GM12878 (cell line): Measurements from ENCODE around the gene BLACAT1. TPM values are rescaled to one million over a fixed set of nuclear protein-coding genes. Genes with fewer than 3 reads are reported as not detected.

Source experiments
- ATAC-seq: fragments of 200-7000 bp; cut with Tn5 transposase; 3 replicates; pipeline ENCODE4 v1.9.1; 2020; ENCODE audit warnings: mild to moderate bottlenecking, moderate library complexity
- BruUV-seq: library from RNA; stranded (reverse); fragments of 400-500 nt; replicated peaks from 2 replicates; lab custom pipeline; 2021; lab: Mats Ljungman, UMichigan
- CTCF ChIA-PET: fragments of 300-600 bp; sonication (Branson Sonifier 250); formaldehyde crosslinking; extraction: SDS; loops from one replicate; lab custom pipeline; 2021; ENCODE audit warnings: inconsistent platforms; lab: Yijun Ruan, JAX
- POLR2A ChIA-PET: fragments of 350-600 bp; formaldehyde crosslinking; extraction: SDS; loops from one replicate; lab custom pipeline; 2021; ENCODE audit warnings: inconsistent platforms; lab: Charles Lee
- RAD21 ChIA-PET: fragments of 300-600 bp; sonication (Branson Sonifier 250); formaldehyde crosslinking; loops from one replicate; lab custom pipeline; 2023; ENCODE audit warnings: antibody characterized with exemption; ENCODE audit not compliant: unreplicated experiment; lab: Charles Lee
- SMC1A ChIA-PET: fragments of 300-600 bp; sonication (Branson Sonifier 250); formaldehyde crosslinking; loops from one replicate; lab custom pipeline; 2023; ENCODE audit not compliant: unreplicated experiment, uncharacterized antibody; lab: Charles Lee
- DNase-seq: peaks from one replicate; pipeline ENCODE4 v3.0.0-alpha.2; 2011; ENCODE audit warnings: low read depth, low spot score
- FAIRE-seq: peaks from 3 replicates; lab custom pipeline; 2011; peaks lifted over from hg19 to GRCh38; lab: Jason Lieb, UNC
- H2AFZ ChIP-seq: 2 replicates; pipeline ENCODE4 v1.6.0; 2011; ENCODE audit warnings: low read depth, low read length, control low read depth; ENCODE audit not compliant: control insufficient read depth
- H3K27ac ChIP-seq: 2 replicates; pipeline ENCODE4 v1.5.1; 2011; ENCODE audit warnings: control low read depth; ENCODE audit not compliant: control insufficient read depth, insufficient read depth
- H3K27me3 ChIP-seq, 2 experiments: replicated peaks in 1 of 2; 2 replicates each; pipeline versions ENCODE4 v1.6.0 to v1.6.1; 2011; ENCODE audit warnings: low read length in 1 of 2; ENCODE audit not compliant: control insufficient read depth in 2 of 2, insufficient read depth in 2 of 2
- H3K36me3 ChIP-seq, 2 experiments: 2 replicates each; pipeline ENCODE4 v1.5.1; 2011; ENCODE audit warnings: low read length in 1 of 2; ENCODE audit not compliant: control insufficient read depth in 2 of 2, insufficient read depth in 2 of 2
- H3K4me1 ChIP-seq: 2 replicates; pipeline ENCODE4 v1.6.1; 2011; ENCODE audit warnings: mild to moderate bottlenecking, low read length, moderate library complexity, mixed read lengths; ENCODE audit not compliant: control insufficient read depth, insufficient read depth
- H3K4me2 ChIP-seq: 2 replicates; pipeline ENCODE4 v1.6.0; 2011; ENCODE audit warnings: control low read depth; ENCODE audit not compliant: control insufficient read depth, insufficient read depth
- H3K4me3 ChIP-seq: fragments of 200-600 bp; sonication (generic); 2 replicates; pipeline ENCODE4 v1.5.1; 2016
- H3K79me2 ChIP-seq: 2 replicates; pipeline ENCODE4 v1.6.0; 2011; ENCODE audit warnings: low read length; ENCODE audit not compliant: control insufficient read depth, insufficient read depth
- H3K9ac ChIP-seq: 2 replicates; pipeline ENCODE4 v1.8.0; 2011; ENCODE audit warnings: low read length, control low read depth, mixed read lengths; ENCODE audit not compliant: control insufficient read depth, insufficient read depth
- H3K9me3 ChIP-seq: replicated peaks from 3 replicates; pipeline ENCODE4 v1.5.1; 2011; ENCODE audit warnings: mild to moderate bottlenecking, low read length; ENCODE audit not compliant: control insufficient read depth, insufficient read depth
- H4K20me1 ChIP-seq: 2 replicates; pipeline ENCODE4 v1.6.0; 2011; ENCODE audit not compliant: control insufficient read depth, insufficient read depth
- BMI1 ChIP-seq: fragments of 450-650 bp; IDR thresholded peaks from 2 replicates; pipeline ENCODE4 v1.6.1; 2016; ENCODE audit warnings: mild to moderate bottlenecking, moderate library complexity, borderline replicate concordance
- CHD1 ChIP-seq: IDR thresholded peaks from 2 replicates; pipeline ENCODE4 v1.6.1; 2012; ENCODE audit warnings: low read depth, low read length, improper control_type of control experiment
- FOXM1 ChIP-seq: IDR thresholded peaks from 2 replicates; pipeline ENCODE4 v1.6.1; 2012; ENCODE audit warnings: low read depth, mild to moderate bottlenecking, inconsistent platforms, low read length, moderate library complexity
- MEF2B ChIP-seq: fragments of 450-650 bp; IDR thresholded peaks from 2 replicates; pipeline ENCODE4 v1.6.1; 2018; ENCODE audit warnings: mild to moderate bottlenecking, moderate library complexity; ENCODE audit not compliant: partially characterized antibody, poor library complexity, severe bottlenecking
- MYB ChIP-seq: fragments of 150-350 bp; IDR thresholded peaks from 2 replicates; pipeline ENCODE4 v1.6.1; 2014; ENCODE audit warnings: mild to moderate bottlenecking, low read depth, low read length, borderline replicate concordance
- SMAD1 ChIP-seq: fragments of 450-650 bp; IDR thresholded peaks from 2 replicates; pipeline ENCODE4 v1.6.1; 2018; ENCODE audit warnings: mild to moderate bottlenecking, low read depth; ENCODE audit not compliant: partially characterized antibody
- SREBF2 ChIP-seq: IDR thresholded peaks from 2 replicates; pipeline ENCODE4 v1.6.1; 2012; ENCODE audit warnings: mild to moderate bottlenecking, low read length
- SRF ChIP-seq, 2 experiments: IDR thresholded peaks; 2 replicates each; pipeline ENCODE4 v1.6.1; 2011; ENCODE audit warnings: low read depth in 2 of 2, low read length in 2 of 2, mild to moderate bottlenecking in 1 of 2, moderate library complexity in 1 of 2
- STAT3 ChIP-seq: IDR thresholded peaks from 2 replicates; pipeline ENCODE4 v1.6.1; 2011; ENCODE audit warnings: low read depth, low read length, improper control_type of control experiment
- YBX1 ChIP-seq: fragments of 450-650 bp; IDR thresholded peaks from 2 replicates; pipeline ENCODE4 v1.6.1; 2016; ENCODE audit warnings: antibody characterized with exemption
- WGBS: methylation state at CpG from one replicate; pipeline ENCODE4 v1.1.6; 2016; ENCODE audit warnings: low lambda C conversion rate; ENCODE audit not compliant: insufficient replicate concordance, insufficient coverage; ENCODE audit errors: missing lambda C conversion rate; 5-methylcytosine and 5-hydroxymethylcytosine counted together
- in situ Hi-C: fragments of 300-500 bp; cut with MboI; formaldehyde crosslinking; loops from 9 replicates; pipeline ENCODE4 v1.14.3; 2018; ENCODE audit warnings: mixed read lengths
- intact Hi-C: fragments of 100-400 bp; cut with micrococcal nuclease; formaldehyde crosslinking; loops from one replicate; pipeline ENCODE4 v1.14.2; 2022; ENCODE audit not compliant: unreplicated experiment
- polyA plus RNA-seq, 11 experiments: library from polyadenylated mRNA; depleted of rRNA in 4 of 11; unstranded in 6 of 11; stranded (reverse) in 5 of 11; fragments of >200 nt; fragmentation: Nextera tagmentation in 4 of 11; fragmentation: Illumina TruSeq in 1 of 11; extraction: Ambion mirVana in 4 of 11; extraction: Trizol in 1 of 11; gene quantifications; 1 replicate in 1 of 11; 2 replicates in 10 of 11; pipeline versions ENCODE4 v1.2.1 to v1.2.3, GENCODE V29; 2011 to 2016; ENCODE audit warnings: inconsistent platforms in 2 of 11, missing spikeins in 2 of 11, low read depth in 1 of 11
- total RNA-seq, 4 experiments: library from RNA; depleted of rRNA in 3 of 4; stranded (reverse); fragments of >200 nt in 3 of 4; fragmentation: Illumina TruSeq in 1 of 4; extraction: Trizol in 1 of 4; gene quantifications; 2 replicates each; pipeline versions ENCODE4 v1.2.1 to v1.2.3, GENCODE V29; 2013 to 2021
- TF ChIP-seq, protein P1 (sequence below): IDR thresholded peaks from 2 replicates; pipeline ENCODE4 v1.6.1; 2012; ENCODE audit warnings: mild to moderate bottlenecking, low read depth, low read length
- TF ChIP-seq, protein P2 (sequence below): fragments of 450-650 bp; IDR thresholded peaks from 2 replicates; pipeline ENCODE4 v1.6.1; 2017; ENCODE audit warnings: mild to moderate bottlenecking
- TF ChIP-seq, protein P3 (sequence below): fragments of 450-650 bp; IDR thresholded peaks from 2 replicates; pipeline ENCODE4 v1.6.1; 2017; ENCODE audit warnings: borderline replicate concordance
- TF ChIP-seq, protein P4 (sequence below): IDR thresholded peaks from 2 replicates; pipeline ENCODE4 v1.6.1; 2011; ENCODE audit warnings: low read depth, low read length, improper control_type of control experiment, borderline replicate concordance

BLACAT1 gene
- total and polyA plus RNA-seq, 10 of the 15 experiments (the other 5 are each of a cell fraction or from before 2014, with no cell fraction given): 0.04 to 1.6 (median 0.15) TPM; not detected in 1

DNA sequence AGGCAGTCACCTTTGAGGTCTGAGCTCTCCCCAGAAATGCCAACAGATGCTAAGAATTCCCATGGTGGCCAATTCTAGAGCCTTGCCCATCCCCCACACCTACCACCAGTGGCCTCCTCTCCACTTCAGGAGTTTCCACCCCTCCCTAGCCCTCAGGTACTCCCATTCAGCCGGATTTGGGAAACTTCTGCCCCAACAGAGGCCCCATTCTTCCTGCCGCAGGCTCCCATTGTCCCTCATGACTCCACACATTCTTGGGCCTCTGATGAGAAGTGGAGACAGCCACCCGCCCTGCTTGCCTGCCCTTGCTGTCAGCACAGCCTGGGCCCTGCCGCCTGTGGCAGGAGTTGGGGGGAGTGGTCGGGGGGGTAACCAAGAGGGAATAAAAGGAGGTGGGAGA is 4.6 kb downstream of the BLACAT1 start:
- Histone ChIP-seq H4K20me1 (no peaks in the 10 kb centered on the region; the same call in 1 of the 2 replicates), H3K9me3 (no peaks in the 10 kb centered on the region), H3K27ac (no peak overlapping the region), H3K79me2 (no peaks in the 10 kb centered on the region), H3K4me1 (peaks cover 5% of the 10 kb centered on the region; the same call in 1 of the 2 replicates), H3K27me3 (peaks cover 9 to 14% of the 10 kb centered on the region in 2 experiments; a peak in 3 of 4 replicates), H3K36me3 (no peaks in the 10 kb centered on the region), H2AFZ (no peak overlapping the region), H3K9ac (no peak overlapping the region), H3K4me2 (no peak overlapping the region), H3K4me3 (no peak overlapping the region)
- ChIA-PET CTCF (interaction anchor here (0.7 to 3.9 kb wide), 4 partner anchors 20 to 55 kb away, joined by 3 to 18 read pairs (median 10); no protein-coding TSS in a partner anchor), POLR2A (no interaction called here), SMC1A (interaction anchor here (0.9 kb wide), 2 partner anchors 27 to 55 kb away, joined by 3 read pairs; no protein-coding TSS in a partner anchor), RAD21 (interaction anchor here (2.1 kb wide), 1 partner anchor 10 kb away, joined by 10 read pairs; no protein-coding TSS in a partner anchor)
- in situ Hi-C loops: no loop called here
- BruUV-seq: no TSS peak
- no peak for DNase-seq
- WGBS: 13% methylated on average over 5 of the region's 5 CpGs
- ATAC-seq: no peak
- intact Hi-C loops: no loop called here
- FAIRE-seq: no peak
- no peak for TF ChIP-seq MEF2B
- no peak for TF ChIP-seq FOXM1
- TF ChIP-seq STAT3: no peak
- no peak for TF ChIP-seq SRF (IDR thresholded peaks at IDR 0.05; ENCODE audit: low read depth in 2 of 2, low read length in 2 of 2)
- no peak for TF ChIP-seq MYB
- TF ChIP-seq BMI1: no peak
- TF ChIP-seq, protein P1, sequence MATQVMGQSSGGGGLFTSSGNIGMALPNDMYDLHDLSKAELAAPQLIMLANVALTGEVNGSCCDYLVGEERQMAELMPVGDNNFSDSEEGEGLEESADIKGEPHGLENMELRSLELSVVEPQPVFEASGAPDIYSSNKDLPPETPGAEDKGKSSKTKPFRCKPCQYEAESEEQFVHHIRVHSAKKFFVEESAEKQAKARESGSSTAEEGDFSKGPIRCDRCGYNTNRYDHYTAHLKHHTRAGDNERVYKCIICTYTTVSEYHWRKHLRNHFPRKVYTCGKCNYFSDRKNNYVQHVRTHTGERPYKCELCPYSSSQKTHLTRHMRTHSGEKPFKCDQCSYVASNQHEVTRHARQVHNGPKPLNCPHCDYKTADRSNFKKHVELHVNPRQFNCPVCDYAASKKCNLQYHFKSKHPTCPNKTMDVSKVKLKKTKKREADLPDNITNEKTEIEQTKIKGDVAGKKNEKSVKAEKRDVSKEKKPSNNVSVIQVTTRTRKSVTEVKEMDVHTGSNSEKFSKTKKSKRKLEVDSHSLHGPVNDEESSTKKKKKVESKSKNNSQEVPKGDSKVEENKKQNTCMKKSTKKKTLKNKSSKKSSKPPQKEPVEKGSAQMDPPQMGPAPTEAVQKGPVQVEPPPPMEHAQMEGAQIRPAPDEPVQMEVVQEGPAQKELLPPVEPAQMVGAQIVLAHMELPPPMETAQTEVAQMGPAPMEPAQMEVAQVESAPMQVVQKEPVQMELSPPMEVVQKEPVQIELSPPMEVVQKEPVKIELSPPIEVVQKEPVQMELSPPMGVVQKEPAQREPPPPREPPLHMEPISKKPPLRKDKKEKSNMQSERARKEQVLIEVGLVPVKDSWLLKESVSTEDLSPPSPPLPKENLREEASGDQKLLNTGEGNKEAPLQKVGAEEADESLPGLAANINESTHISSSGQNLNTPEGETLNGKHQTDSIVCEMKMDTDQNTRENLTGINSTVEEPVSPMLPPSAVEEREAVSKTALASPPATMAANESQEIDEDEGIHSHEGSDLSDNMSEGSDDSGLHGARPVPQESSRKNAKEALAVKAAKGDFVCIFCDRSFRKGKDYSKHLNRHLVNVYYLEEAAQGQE: no peak
- TF ChIP-seq, protein P2, sequence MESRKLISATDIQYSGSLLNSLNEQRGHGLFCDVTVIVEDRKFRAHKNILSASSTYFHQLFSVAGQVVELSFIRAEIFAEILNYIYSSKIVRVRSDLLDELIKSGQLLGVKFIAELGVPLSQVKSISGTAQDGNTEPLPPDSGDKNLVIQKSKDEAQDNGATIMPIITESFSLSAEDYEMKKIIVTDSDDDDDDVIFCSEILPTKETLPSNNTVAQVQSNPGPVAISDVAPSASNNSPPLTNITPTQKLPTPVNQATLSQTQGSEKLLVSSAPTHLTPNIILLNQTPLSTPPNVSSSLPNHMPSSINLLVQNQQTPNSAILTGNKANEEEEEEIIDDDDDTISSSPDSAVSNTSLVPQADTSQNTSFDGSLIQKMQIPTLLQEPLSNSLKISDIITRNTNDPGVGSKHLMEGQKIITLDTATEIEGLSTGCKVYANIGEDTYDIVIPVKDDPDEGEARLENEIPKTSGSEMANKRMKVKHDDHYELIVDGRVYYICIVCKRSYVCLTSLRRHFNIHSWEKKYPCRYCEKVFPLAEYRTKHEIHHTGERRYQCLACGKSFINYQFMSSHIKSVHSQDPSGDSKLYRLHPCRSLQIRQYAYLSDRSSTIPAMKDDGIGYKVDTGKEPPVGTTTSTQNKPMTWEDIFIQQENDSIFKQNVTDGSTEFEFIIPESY: no peak
- TF ChIP-seq, protein P3, sequence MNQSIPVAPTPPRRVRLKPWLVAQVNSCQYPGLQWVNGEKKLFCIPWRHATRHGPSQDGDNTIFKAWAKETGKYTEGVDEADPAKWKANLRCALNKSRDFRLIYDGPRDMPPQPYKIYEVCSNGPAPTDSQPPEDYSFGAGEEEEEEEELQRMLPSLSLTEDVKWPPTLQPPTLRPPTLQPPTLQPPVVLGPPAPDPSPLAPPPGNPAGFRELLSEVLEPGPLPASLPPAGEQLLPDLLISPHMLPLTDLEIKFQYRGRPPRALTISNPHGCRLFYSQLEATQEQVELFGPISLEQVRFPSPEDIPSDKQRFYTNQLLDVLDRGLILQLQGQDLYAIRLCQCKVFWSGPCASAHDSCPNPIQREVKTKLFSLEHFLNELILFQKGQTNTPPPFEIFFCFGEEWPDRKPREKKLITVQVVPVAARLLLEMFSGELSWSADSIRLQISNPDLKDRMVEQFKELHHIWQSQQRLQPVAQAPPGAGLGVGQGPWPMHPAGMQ: no peak
- TF ChIP-seq YBX1: no peak
- no peak for TF ChIP-seq SREBF2
- TF ChIP-seq CHD1: no peak
- TF ChIP-seq, protein P4, sequence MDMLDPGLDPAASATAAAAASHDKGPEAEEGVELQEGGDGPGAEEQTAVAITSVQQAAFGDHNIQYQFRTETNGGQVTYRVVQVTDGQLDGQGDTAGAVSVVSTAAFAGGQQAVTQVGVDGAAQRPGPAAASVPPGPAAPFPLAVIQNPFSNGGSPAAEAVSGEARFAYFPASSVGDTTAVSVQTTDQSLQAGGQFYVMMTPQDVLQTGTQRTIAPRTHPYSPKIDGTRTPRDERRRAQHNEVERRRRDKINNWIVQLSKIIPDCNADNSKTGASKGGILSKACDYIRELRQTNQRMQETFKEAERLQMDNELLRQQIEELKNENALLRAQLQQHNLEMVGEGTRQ: no peak
- TF ChIP-seq SMAD1: no peak
